ENCODE data around the gene ITPR2. TPM values are rescaled to one million over a fixed set of nuclear protein-coding genes. Genes with fewer than 3 reads are reported as not detected.
A peak's percentile ranks its signal among the peaks of the same experiment; 100 is the strongest.

The ITPR2 gene
- total and polyA plus RNA-seq, 2 experiments from 2014 or later, result 5.0 to 9.1 TPM

DNA sequence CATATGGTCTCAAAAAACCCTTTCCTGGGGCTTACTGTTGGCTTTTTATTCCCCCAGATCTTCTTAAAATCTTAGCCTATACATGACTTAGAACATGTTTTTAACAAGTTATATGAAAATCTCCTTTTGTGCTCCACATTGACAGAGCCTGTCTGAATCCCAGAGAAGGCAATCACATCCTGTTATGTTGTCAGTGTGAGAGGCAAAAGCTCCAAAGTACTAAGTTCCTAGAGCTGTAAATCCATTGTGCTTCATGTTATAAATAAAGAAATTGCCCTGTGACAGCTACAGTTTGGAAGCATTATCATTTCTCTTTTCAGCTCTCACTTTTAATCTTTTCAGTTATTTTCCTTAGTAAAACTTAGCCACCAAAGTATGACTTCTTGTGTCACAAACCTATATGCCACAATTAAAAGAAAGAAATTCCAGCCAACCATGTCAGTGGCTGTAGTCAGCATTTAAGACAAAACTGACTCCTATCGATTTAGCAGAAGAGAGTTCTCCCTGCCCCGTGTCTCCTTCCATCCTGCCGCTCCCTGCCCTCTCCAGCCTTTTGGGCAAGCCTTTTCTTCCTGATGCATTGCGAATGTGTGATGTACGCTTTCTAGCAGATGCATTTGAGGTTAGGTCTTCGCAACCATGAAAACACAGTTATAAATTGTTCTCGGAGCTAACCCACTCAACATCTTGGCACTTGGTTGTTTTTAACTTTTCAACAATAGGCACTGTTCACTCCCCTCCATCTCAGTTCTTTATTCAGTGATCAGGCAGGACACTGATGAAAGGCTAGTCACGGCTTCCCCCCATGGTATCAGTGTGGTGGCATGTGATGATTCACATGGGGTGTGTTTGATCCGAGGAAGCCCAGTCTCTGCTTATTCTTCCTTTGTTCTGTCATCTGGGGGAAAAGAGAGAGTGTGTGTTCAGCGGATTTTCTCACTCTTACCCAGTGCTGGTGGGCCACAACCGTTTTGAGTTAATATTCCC, 494.1 kb downstream of the ITPR2 start:
- Histone ChIP-seq H3K4me2 (ENCODE audit: unreplicated experiment) (peak overlapping the region; percentile 3), H3K4me1 (ENCODE audit: insufficient read depth) (peaks cover 6% of the 10 kb centered on the region), H3K4me3 (no peak overlapping the region), H3K9me2 (ENCODE audit: insufficient read depth) (no peaks in the 10 kb centered on the region), H3K27ac (no peak overlapping the region), H3K9me3 (ENCODE audit: low read depth) (no peaks in the 10 kb centered on the region), H2AFZ (no peak overlapping the region), H3K9ac (no peak overlapping the region), H3K27me3 (replicated peaks; ENCODE audit: insufficient read depth) (no peaks in the 10 kb centered on the region), H3K36me3 (ENCODE audit: low read depth) (no peaks in the 10 kb centered on the region), H3K79me2 (ENCODE audit: insufficient read depth) (no peaks in the 10 kb centered on the region), H4K20me1 (ENCODE audit: insufficient read depth) (no peaks in the 10 kb centered on the region), H3F3A (ENCODE audit: insufficient read depth) (no peaks in the 10 kb centered on the region)
- WGBS, 2 experiments (ENCODE audit: low coverage in 1 of 2, low lambda C conversion rate in 2 of 2, missing lambda C conversion rate in 2 of 2), result 71% methylated on average over 11 of the region's 11 CpGs
- in situ Hi-C loops (cut with MboI), result no loop called here
- DNase-seq, result peak; percentile 66
- no peak for TF ChIP-seq EZH2phosphoT487 (IDR thresholded peaks at IDR 0.05; ENCODE audit: insufficient read depth, low read depth)
- TF ChIP-seq EZH2 (IDR thresholded peaks at IDR 0.05; ENCODE audit: insufficient read depth, poor library complexity, severe bottlenecking), result no peak

DNA sequence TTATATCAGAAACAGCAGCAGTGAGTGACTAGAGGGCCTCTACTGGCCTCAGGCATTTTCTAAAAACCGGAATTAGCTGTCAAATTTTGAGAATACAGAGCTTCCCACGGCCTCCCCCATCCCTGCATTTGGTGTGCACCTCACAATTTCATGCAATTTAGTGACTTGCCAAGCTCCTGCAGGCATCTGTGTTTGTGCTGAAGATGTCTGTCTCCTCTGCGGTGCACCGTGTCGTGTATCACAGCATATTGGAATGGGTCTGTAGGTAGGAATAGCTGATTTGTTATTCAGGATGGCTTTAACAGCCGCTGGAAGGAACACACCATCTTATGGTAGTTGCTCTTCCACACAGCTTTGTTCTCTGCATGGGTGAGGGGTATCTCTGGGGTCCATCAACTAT, 497.3 kb downstream of the ITPR2 start:
- no peaks in the 10 kb centered on the region for H3F3A ChIP-seq (ENCODE audit: insufficient read depth)
- no peak overlapping the region for H3K27ac ChIP-seq
- DNase-seq, result no peak
- TF ChIP-seq EZH2 (IDR thresholded peaks at IDR 0.05; ENCODE audit: insufficient read depth, poor library complexity, severe bottlenecking), result no peak
- TF ChIP-seq EZH2phosphoT487 (IDR thresholded peaks at IDR 0.05; ENCODE audit: insufficient read depth, low read depth), result no peak
- H3K9me2 ChIP-seq (ENCODE audit: insufficient read depth), result no peaks in the 10 kb centered on the region
- no peaks in the 10 kb centered on the region for H3K36me3 ChIP-seq (ENCODE audit: low read depth)
- 91 to 92% methylated on average over 6 of the region's 6 CpGs for WGBS, 2 experiments (ENCODE audit: low coverage in 1 of 2, low lambda C conversion rate in 2 of 2, missing lambda C conversion rate in 2 of 2)
- H3K9ac ChIP-seq, result no peak overlapping the region
- peaks cover 6% of the 10 kb centered on the region for H3K4me1 ChIP-seq (ENCODE audit: insufficient read depth)
- no peaks in the 10 kb centered on the region for H3K79me2 ChIP-seq (ENCODE audit: insufficient read depth)
- H3K27me3 ChIP-seq (replicated peaks; ENCODE audit: insufficient read depth), result no peaks in the 10 kb centered on the region
- in situ Hi-C loops (cut with MboI), result no loop called here
- H2AFZ ChIP-seq, result no peak overlapping the region
- H3K9me3 ChIP-seq (ENCODE audit: low read depth), result no peaks in the 10 kb centered on the region
- H3K4me3 ChIP-seq, result no peak overlapping the region
- H4K20me1 ChIP-seq (ENCODE audit: insufficient read depth), result no peaks in the 10 kb centered on the region
- no peak overlapping the region for H3K4me2 ChIP-seq (ENCODE audit: unreplicated experiment)

DNA sequence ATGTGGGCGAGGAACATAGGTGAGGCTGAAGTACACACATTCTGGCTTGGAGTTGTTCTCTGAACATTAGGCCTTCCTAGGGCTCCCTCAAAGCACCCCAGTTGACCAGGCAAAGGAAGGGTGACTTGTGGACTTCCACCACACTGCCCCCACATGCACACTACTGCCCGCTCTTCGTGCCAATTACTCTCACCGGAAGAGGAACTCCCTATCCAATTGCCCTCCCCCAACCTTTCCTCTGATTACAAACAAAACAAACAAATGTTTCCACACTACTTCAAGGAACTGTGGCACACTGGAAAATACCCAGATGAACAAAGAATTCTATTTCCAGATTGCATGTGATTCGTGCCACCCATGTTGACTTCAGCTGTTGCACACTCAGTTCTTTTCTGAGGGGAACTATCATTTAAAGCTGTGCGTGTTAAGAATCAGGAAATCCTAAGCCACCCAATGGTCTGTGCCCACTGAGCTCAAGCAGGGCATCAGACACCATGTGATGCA, 498.3 kb downstream of the ITPR2 start:
- in situ Hi-C loops (cut with MboI), result no loop called here
- no peak for DNase-seq
- no peak overlapping the region for H3K9ac ChIP-seq
- no peaks in the 10 kb centered on the region for H3K9me2 ChIP-seq (ENCODE audit: insufficient read depth)
- H3K36me3 ChIP-seq (ENCODE audit: low read depth), result no peaks in the 10 kb centered on the region
- no peak overlapping the region for H2AFZ ChIP-seq
- no peaks in the 10 kb centered on the region for H3K79me2 ChIP-seq (ENCODE audit: insufficient read depth)
- TF ChIP-seq EZH2phosphoT487 (IDR thresholded peaks at IDR 0.05; ENCODE audit: insufficient read depth, low read depth) (no peak), EZH2 (IDR thresholded peaks at IDR 0.05; ENCODE audit: insufficient read depth, poor library complexity, severe bottlenecking) (no peak)
- no peaks in the 10 kb centered on the region for H3K27me3 ChIP-seq (replicated peaks; ENCODE audit: insufficient read depth)
- 94 to 98% methylated on average over 6 of the region's 6 CpGs for WGBS, 2 experiments (ENCODE audit: low coverage in 1 of 2, low lambda C conversion rate in 2 of 2, missing lambda C conversion rate in 2 of 2)
- no peaks in the 10 kb centered on the region for H3F3A ChIP-seq (ENCODE audit: insufficient read depth)
- no peak overlapping the region for H3K4me2 ChIP-seq (ENCODE audit: unreplicated experiment)
- no peaks in the 10 kb centered on the region for H4K20me1 ChIP-seq (ENCODE audit: insufficient read depth)
- H3K27ac ChIP-seq, result no peak overlapping the region
- H3K4me1 ChIP-seq (ENCODE audit: insufficient read depth), result peaks cover 6% of the 10 kb centered on the region
- no peaks in the 10 kb centered on the region for H3K9me3 ChIP-seq (ENCODE audit: low read depth)
- H3K4me3 ChIP-seq, result no peak overlapping the region

DNA sequence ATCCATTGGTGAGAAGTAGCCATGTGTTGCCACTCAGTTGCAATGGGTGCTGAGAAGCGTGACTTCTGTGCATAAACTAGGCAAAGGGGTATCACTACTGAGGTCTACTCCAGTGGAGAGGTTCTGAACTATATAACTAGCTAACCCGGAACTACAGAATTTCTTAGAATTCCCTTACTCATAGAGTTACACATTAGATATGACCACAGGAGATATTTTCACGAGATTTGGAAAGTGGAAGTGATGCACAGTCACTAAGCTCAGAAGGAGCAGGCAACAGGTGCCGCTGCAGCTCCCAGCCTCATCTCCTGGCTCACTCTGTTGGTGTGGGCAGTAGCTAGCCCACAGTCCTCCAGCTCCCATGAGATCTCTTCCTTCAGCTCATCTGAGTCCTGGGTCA, 501.0 kb downstream of the ITPR2 start:
- Histone ChIP-seq H3K4me2 (ENCODE audit: unreplicated experiment) (no peak overlapping the region), H4K20me1 (ENCODE audit: insufficient read depth) (no peaks in the 10 kb centered on the region), H3K27ac (no peak overlapping the region), H3K4me3 (no peak overlapping the region), H3K36me3 (ENCODE audit: low read depth) (no peaks in the 10 kb centered on the region), H3K9ac (no peak overlapping the region), H3F3A (ENCODE audit: insufficient read depth) (no peaks in the 10 kb centered on the region), H3K9me2 (ENCODE audit: insufficient read depth) (no peaks in the 10 kb centered on the region), H3K79me2 (ENCODE audit: insufficient read depth) (no peaks in the 10 kb centered on the region), H2AFZ (no peak overlapping the region), H3K27me3 (replicated peaks; ENCODE audit: insufficient read depth) (no peaks in the 10 kb centered on the region), H3K9me3 (ENCODE audit: low read depth) (no peaks in the 10 kb centered on the region), H3K4me1 (ENCODE audit: insufficient read depth) (no peaks in the 10 kb centered on the region)
- TF ChIP-seq EZH2phosphoT487 (IDR thresholded peaks at IDR 0.05; ENCODE audit: insufficient read depth, low read depth), result no peak
- TF ChIP-seq EZH2 (IDR thresholded peaks at IDR 0.05; ENCODE audit: insufficient read depth, poor library complexity, severe bottlenecking), result no peak
- WGBS, 2 experiments (ENCODE audit: low coverage in 1 of 2, low lambda C conversion rate in 2 of 2, missing lambda C conversion rate in 2 of 2), result 91 to 92% methylated on average over 4 of the region's 4 CpGs
- in situ Hi-C loops (cut with MboI), result no loop called here
- DNase-seq, result no peak
